HG03565 (cell line): ENCODE data around the gene MYO1B.

Source experiments
- ATAC-seq: cut with Tn5 transposase; IDR thresholded peaks from one replicate; pipeline ENCODE4 v1.9.1; 2021; ENCODE audit warnings: mild to moderate bottlenecking, moderate library complexity; ENCODE audit not compliant: unreplicated experiment

MYO1B gene

GRCh38 chr2:191296083-191297006, 51.1 kb downstream of the MYO1B start:
- no peak for ATAC-seq

- no peak for ATAC-seq
Measured at GRCh38 chr2:191297033-191297432, 51.8 kb downstream of the MYO1B start.

- ATAC-seq: no peak
Measured at GRCh38 chr2:191298306-191298705, 53.1 kb downstream of the MYO1B start.

GRCh38 chr2:191299010-191299409, 53.8 kb downstream of the MYO1B start:
- no peak for ATAC-seq

- no peak for ATAC-seq
Measured at GRCh38 chr2:191299866-191300265, 54.7 kb downstream of the MYO1B start.

GRCh38 chr2:191301971-191302370, 56.8 kb downstream of the MYO1B start:
- ATAC-seq: no peak

GRCh38 chr2:191302459-191303139, 57.4 kb downstream of the MYO1B start:
- no peak for ATAC-seq

GRCh38 chr2:191303140-191304005, 58.2 kb downstream of the MYO1B start:
- no peak for ATAC-seq

GRCh38 chr2:191304939-191305875, 60.0 kb downstream of the MYO1B start:
- no peak for ATAC-seq

- ATAC-seq: no peak
Measured at GRCh38 chr2:191308026-191308425, 62.8 kb downstream of the MYO1B start.

- ATAC-seq: no peak
Measured at GRCh38 chr2:191311156-191311555, 66.0 kb downstream of the MYO1B start.

- ATAC-seq: no peak
Measured at GRCh38 chr2:191311627-191312026, 66.4 kb downstream of the MYO1B start.

GRCh38 chr2:191312163-191312562, 67.0 kb downstream of the MYO1B start:
- ATAC-seq: no peak

- no peak for ATAC-seq
Measured at GRCh38 chr2:191312662-191313061, 67.5 kb downstream of the MYO1B start.

- no peak for ATAC-seq
Measured at GRCh38 chr2:191314697-191315364, 69.6 kb downstream of the MYO1B start.

GRCh38 chr2:191315365-191315752, 70.2 kb downstream of the MYO1B start:
- no peak for ATAC-seq

GRCh38 chr2:191316246-191316994, 71.2 kb downstream of the MYO1B start:
- no peak for ATAC-seq

- ATAC-seq: no peak
Measured at GRCh38 chr2:191318037-191318728, 73.0 kb downstream of the MYO1B start.
